T-helper 22 cell (primary cell): Measurements from ENCODE around the gene DNAJC5.
"Not testable (repeated sequence)": the region's sequence is repeated elsewhere in the genome, so short reads cannot be mapped to it uniquely, and the experiment has no call there.

Experiments
- DNase-seq: peaks from one replicate; pipeline ENCODE4 v3.0.0-alpha.2; 2020; ENCODE audit warnings: low read depth

Gene DNAJC5

DNA sequence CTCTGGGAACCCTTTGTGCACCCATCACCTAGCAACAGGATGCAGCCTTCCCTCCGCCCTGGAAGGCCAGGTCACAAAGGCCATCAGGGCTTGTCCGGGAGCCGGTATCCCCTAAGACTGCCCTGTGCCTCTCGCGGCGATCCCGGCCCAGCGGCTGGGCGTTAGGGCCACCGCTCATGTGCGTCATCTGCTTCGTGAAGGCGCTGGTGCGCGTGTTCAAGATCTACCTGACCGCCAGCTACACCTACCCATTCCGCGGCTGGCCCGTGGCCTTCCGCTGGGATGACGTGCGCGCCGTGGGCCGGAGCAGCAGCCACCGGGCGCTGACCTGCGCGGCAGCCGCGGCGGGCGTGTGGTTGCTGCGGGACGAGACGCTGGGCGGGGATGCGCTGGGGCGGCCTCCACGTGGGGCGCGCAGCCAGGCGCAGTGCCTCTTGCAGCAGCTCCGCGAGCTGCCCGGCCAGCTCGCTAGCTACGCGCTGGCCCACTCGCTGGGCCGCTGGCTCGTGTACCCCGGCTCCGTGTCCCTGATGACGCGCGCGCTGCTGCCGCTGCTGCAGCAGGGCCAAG is 33.5 kb upstream of the DNAJC5 start, which contains the start of gene ABHD16B:
Gene ABHD16B (plus strand): TSS at position 134 of the 570 bp plus-strand sequence. CDS start 43 bp downstream, at position 177.
- no peak for DNase-seq

DNA sequence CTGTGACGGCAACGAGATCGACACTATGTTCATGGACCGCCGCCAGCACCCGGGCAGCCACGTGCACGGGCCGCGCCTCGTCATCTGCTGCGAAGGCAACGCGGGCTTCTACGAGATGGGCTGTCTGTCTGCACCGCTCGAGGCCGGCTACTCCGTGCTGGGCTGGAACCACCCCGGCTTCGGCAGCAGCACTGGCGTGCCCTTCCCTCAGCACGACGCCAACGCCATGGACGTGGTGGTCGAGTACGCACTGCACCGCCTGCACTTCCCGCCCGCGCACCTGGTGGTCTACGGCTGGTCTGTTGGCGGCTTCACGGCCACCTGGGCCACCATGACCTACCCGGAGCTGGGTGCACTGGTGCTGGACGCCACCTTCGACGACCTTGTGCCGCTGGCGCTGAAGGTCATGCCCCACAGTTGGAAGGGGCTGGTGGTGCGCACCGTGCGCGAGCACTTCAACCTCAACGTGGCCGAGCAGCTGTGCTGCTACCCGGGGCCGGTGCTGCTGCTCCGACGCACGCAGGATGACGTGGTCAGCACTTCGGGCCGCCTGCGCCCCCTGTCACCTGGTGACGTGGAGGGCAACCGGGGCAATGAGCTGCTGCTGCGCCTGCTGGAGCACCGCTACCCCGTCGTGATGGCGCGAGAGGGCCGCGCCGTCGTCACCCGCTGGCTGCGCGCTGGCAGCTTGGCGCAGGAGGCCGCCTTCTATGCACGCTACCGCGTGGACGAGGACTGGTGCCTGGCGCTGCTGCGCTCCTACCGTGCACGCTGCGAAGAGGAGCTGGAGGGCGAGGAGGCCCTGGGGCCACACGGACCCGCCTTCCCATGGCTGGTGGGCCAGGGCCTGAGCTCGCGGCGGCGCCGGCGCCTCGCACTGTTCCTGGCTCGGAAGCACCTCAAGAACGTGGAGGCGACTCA is 32.7 kb upstream of the DNAJC5 start:
- no peak for DNase-seq

DNA sequence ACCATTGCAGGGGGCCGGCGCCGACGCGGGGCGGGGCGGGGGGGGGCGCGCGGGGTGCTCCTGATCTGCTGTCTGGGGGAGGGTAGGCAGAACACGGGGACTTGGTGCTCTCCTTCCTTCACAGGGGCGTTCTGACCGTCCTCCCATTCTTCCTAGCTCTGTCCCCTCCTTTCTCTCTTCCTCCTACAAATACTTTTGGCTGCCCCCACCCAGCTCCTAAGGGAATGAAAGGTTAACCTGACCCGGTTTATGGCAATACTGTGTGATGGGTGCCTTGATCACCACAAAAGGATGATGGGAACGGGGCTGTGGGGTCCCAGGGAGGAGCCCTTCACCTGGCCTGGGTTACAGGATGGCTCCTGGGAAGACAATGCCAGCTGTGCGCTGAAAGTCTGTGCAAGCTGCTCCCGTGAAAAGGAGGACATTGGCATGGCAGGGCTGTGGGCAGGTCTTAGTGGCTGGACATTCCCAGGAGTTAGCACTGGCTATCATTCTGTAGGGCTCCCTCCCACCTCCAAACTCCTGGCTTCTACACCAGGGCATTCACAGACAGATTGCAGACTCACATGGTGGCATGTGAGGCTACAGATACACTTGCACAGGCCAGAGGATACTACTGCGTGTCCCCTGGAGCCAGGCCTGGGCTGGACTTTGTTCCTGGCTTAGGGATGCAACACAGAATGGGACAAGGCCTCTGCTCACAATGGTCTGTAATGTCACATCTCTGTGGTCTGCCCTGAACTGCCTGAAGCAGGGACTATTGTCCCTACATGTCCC is 31.7 kb upstream of the DNAJC5 start:
- DNase-seq: no peak

DNA sequence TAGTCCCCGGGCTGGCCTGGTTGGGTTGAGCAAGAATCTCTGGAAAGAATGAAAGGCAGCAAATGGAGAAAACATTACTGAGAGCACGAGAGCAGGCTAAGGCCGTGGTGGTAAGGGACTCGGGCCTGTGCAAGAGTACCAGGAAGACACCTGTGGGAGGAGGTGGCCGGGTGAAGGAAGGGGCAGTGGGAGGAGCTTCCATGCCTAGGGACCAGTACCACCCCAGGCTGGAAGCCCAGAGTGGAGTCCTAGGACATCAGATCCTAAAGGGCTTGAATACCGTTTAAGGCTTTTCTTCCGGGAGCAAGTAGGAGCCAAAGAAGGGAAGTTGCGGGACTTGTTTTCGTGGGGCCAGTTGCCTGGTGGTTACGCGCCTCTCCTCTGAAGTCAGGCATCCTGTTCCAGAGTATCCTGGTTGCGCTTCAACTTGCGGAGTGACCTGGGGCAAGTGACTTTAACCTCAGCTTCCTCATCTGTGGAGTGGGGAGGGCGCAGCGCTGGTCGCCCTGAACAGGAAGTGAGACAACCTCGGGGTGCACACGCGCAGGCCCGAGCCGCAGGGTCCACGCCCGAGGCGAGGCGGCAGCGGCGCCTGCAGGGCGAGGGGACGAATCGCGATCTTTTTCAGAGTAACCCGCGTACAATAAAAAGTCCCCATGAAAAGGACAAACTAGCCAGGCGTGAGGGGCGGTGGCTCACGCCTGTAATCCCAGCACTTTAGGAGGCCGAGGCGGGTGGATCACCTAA is 31.0 kb upstream of the DNAJC5 start:
- DNase-seq: peak; percentile 68

DNA sequence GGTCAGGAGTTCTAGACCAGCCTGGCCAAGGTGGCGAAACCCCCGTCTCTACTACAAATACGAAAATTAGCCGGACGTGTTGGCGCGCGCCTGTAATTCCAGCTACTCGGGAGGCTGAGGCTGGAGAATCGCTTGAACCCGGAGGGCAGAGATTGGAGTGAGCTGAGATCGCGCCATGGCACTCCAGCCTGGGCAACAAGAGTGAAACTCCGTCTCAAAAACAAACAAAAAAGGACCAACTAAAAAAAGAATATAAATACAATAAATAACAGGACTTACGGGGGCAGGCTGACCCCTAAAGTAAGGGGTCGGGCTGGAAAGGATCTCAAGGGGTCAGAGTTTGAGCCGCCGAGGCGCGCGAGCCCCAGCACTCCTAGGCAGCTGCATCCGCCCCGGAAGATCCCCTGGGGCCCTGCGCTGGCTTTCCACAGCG is 30.4 kb upstream of the DNAJC5 start:
- no peak for DNase-seq

DNA sequence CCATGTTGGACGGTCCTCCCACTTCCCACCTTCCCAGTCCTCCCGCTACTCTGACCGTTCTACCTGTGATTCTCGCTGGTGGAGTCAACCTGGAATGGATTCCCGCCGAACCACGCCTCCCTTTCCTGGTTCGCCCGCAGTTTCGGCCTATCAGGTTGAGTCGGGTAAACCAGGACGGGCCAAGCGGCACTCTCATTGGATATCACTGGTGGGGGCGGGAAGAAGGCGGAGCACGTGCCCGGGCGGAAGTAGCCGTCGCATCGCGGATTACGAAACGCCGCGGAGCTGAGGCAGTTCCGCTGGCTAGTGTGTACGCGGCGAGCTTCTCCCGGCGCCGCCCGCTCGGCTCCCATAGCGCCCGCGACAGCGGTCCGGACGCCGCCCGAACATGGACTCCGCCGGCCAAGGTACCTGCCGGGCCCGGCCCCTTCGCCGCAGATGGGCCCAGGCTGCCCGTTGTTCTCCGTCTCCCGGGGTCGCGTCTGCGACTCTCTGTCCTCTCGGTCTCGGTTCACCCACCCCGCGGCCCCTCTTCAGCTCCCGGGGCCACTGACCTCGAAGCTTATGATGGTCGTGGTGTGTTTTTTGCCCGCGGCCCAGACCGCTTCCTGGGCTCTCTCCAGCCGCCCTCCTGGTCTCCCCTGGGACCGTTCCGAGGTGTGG is 29.8 kb upstream of the DNAJC5 start, which contains the start of gene TPD52L2:
Gene TPD52L2 (plus strand): TSS at position 293 of the 663 bp plus-strand sequence. CDS start 96 bp downstream, at position 389.
- peak; percentile 97 for DNase-seq

DNA sequence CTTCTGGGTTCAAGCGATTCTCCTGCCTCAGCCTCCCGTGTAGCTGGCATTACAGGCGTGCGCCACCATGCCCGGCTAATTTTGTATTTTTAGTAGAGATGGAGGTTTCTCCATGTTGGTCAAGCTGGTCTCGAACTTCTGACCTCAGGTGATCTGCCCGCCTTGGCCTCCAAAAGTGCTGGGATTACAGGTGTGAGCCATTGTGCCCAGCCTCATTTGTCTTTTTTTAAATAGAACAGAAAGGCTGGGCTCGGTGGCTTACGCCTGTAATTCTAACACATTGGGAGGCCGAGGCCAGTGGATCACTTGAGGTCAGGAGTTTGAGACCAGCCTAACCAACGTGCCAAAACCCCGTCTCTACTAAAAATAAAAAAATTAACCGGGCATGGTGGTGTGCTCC is 27.9 kb upstream of the DNAJC5 start:
- DNase-seq: not testable (repeated sequence)

DNA sequence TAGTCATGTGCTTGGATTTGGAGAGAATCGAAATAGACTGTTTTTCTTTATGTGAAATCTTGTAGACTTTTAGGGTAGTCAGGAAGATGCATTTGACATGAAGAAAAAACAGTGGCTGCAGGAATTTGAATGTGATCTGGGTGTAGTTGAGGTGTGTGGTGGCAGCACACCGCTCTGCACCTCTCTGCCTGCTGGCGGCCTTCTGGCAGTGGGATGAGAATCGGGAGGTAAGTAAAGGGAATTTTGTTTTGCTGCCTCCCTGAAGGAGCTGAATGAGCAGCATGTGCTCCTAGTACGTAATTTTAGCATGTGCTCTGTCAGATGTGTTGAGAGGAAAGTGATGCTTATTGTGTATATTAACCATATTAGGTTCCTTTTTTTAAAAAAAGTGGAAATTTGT is 26.7 kb upstream of the DNAJC5 start:
- DNase-seq: no peak

DNA sequence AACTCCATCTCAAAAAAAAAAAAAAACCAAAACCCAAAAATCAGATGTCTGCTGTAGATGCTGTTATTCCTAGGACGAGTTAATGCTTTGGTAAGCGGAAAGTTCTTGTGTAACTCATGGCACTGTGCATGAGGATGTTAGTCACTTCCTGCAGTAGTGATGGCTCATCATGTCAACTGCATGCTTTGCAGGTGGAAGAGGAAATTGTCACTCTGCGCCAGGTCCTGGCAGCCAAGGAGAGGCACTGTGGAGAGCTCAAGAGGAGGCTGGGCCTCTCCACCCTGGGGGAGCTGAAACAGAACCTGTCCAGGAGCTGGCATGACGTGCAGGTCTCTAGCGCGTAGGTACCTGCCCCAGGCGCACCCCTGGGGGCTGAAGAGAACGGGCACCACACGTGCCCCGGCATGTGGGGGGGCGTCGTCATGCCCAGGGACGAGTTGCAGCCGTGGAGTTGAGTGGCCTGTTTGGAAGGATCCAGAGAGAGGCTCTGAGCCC is 21.4 kb upstream of the DNAJC5 start:
- no peak for DNase-seq

DNA sequence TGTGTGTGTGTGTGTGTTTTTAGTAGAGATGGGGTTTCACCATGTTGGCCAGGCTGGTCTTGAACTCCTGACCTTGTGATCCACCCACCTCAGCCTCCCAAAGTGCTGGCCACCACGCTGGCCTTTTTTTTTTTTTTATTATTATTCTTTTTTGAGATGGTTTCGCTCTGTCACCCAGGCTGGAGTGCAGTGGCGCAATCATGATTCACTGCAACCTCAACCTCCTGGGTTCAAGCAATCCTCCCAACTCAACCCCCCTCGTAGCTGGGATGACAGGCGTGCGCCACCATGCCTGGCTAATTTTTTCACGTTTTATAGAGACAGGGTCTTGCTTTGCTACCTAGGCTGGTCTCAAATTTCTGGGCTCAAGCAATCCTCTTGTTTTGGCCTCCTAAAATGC is 20.7 kb upstream of the DNAJC5 start:
- DNase-seq: not testable (repeated sequence)

DNA sequence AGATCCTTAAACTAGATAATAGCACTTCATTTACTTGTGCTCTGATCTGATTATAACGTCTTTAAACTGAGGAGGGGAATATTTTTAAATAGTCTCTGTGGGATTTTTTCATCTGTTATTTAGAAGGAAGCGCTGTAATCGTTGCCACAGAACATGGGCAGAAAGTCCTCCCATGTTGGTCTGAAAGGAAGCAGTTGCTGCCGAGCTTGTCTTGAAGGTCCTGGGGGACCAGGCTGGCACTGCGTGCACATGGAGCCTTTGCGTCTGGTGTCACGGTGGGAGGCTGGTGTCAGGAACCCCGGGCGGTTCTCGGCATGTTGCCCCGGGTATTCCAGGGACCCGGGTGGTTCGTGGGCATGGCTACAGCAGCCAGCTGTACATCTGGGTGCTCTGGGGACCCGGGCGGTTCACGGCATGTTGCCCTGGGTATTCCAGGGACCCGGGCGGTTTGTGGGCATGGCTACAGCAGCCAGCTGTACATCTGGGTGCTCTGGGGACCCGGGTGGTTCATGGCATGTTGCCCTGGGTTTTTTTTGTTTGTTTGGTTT is 18.4 kb upstream of the DNAJC5 start:
- no peak for DNase-seq

DNA sequence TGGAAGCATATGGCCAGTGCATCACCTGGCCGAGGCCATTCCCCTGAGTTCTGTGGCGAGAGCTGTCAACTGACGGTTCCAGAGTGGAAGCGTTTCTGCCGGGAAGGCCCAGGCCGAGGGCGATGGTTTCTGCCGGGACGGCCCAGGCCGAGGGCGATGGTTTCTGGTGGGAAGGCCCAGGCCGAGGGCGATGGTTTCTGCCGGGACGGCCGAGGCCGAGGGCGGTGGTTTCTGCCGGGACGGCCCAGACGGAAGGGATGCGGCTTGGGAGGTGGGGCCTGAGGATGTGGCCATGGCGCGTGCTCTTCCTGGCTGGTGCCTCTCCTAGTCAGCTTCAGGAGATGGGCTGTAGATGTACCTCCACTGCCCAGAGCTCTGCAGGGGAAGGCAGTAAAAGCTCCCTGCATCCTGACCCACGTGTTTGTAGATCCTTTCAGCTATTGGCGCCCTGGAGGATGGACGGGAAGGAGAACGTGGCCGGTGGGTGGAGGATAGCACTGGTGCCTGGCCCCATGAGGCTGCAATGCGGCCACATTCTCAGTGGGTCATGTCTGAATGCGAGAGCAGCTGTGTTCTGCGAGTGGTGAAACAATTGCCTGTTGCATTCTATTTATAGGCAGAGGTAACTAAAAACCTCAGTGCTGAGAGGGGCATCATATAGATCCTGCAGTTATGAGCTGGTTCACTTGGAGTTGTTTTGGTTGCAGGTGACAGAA is 17.0 kb upstream of the DNAJC5 start:
- no peak for DNase-seq

DNA sequence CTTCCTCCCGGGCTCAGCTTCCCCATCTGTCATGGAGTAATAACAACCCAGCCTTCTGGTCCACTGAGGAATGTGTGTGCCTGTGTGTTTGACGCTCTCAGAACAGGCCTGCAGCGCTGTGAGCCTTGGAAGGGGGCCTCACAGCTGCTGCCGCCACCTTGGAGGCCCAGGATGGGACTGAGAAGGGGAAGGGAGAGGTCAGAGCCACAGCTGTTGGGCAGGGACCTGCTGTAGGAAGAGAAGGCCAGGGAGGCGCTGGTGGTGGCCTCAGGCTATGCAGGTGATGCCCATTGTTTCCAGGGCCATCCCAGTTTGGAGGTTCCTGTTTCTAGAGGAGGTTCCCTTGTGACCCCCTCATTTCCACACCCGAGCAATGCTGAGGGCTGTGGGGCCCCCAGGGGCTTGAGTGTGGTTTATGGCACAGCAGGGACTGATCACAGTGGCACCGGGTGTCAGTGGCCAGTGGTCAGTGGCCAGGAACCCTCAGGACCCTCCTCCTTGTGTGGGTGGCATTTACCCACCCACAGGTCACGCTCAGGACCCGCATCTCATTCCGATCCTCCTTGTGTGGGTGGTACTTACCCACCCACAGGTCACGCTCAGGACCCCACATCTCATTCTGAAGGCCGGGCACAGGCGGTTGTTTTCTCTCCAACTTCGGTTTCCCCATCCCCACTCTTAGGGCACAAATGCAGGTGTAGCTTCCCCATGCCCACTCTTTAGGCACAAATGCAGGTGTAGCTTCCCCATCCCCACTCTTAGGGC is 15.8 kb upstream of the DNAJC5 start:
- DNase-seq: no peak

DNA sequence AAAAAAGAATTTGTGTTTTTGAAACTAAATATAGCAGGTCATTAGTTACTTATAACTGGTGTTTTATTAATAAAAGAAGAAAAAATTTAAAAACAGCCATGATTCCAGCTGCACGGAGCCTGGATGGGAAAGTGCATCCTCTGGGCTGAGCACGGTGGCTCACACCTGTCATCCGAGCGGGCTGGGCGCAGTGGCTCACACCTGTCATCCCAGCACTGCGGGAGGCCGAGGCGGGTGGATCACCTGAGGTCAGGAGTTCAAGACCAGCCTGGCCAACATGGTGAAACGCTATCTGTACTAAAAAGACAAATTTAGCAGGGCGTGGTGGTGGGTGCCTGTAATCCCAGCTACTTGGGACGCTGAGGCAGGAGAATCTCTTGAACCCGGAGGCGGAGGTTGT is 14.0 kb upstream of the DNAJC5 start:
- DNase-seq: not testable (repeated sequence)

DNA sequence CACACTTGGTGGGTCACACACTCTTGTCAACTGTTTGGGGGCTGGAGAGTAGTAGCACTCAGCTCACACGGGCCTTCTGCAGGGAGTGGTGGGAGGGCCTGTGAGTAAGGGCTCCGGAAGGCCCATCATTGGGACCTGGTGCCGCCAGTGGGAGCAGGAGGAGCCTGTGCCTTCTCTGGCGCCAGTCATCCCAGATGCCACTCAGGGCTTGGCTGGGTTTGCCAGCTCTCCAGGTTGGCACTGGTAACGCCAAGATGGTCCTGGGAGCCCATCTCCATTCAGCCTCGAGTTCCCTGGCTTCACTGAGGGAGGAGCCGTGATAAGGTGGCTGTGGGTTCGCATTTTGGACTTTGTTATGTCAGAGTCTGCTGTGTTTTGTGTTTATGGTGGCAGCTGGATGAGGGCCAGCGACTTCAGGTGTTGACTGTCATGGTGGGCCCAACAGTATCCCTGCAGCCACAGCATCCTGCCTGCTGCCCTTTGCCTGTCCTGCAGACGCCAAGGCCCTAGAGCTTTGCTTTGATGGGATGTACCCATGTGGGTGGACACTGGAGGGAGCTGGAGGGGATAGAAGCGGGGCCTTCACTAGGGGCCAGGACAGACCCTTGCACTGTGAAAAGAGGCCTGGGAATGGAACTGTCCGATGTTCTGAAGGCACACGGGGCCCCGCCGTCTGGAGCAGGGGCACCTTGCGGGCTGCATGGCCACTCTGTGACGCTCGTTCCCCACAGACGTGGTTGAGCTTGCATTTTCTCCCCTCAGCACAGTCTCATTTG is 13.3 kb upstream of the DNAJC5 start:
- no peak for DNase-seq

DNA sequence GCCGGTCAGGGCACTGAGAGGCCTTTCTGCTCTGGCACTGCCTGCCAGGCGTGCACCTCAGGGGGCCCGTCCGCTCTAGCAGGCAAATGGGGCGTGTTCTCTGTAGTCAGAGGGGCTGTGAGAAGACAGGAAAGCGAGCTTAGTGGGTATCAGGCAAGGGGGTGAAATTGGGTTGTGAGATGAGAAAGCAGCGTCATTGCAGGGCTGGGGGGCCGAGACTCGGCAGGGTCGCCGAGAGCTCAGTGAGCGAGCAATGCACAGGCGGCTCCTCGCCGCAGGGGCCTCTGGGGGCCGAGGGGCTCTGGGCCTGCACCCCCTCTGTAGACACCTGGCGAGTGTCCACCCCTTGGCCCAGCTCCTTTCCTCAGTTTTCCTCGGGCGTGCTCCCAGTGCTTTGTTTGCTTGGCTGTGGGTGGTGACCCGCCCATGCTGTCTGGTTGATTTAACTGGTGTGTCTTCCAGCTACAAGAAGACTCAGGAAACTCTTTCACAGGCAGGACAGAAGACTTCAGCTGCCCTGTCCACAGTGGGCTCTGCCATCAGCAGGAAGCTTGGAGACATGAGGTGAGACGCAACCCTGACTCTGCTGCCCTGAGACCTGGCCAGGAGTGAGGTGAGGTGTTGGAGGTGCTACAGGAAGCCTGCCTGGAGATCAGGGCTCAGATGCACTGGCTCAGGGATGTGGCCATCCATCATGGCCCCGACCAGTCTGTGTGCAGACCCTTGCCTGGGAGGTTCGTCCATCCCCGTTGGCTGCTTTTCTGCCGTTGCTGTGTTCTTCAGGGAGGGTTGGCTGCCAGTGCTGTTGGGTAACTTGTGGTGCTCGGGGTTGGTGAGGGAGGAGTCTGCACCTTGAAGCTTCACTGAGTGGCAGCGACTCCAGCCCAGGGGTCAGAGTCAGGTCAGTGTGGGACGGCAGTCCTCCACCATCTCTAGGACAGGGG is 12.4 kb upstream of the DNAJC5 start:
- DNase-seq: no peak

DNA sequence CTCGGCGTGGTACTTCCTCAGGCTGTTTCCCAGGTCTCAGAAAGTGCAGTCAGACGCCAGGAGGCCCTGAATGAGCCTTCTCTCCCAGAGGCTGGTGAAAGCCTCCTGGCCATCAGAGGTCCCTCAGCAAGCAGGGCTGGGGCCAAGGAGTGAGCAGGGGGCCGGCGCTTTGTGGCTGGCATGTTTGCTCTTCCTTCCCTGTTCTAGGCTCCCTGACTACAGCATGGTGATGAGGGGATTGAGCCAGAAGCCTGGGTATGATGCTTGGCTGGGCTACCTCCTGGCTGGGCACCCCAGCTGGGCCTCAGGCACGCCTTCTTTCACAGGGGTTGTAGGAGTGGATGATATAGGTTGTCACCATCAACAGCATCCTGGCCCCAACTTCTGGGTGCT is 11.7 kb upstream of the DNAJC5 start:
- no peak for DNase-seq
